DMS79 treated with DMSO at 0.1 percent for 48 hours (cell line): ENCODE data around the gene AP3M1.
"Not testable (repeated sequence)": the region's sequence is repeated elsewhere in the genome, so short reads cannot be mapped to it uniquely, and the experiment has no call there.

ENCODE experiments used
- DNase-seq: peaks from one replicate; lab custom pipeline; 2025; lab: John Stamatoyannopoulos, UW

The AP3M1 gene, protein sequence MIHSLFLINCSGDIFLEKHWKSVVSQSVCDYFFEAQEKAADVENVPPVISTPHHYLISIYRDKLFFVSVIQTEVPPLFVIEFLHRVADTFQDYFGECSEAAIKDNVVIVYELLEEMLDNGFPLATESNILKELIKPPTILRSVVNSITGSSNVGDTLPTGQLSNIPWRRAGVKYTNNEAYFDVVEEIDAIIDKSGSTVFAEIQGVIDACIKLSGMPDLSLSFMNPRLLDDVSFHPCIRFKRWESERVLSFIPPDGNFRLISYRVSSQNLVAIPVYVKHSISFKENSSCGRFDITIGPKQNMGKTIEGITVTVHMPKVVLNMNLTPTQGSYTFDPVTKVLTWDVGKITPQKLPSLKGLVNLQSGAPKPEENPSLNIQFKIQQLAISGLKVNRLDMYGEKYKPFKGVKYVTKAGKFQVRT

DNA sequence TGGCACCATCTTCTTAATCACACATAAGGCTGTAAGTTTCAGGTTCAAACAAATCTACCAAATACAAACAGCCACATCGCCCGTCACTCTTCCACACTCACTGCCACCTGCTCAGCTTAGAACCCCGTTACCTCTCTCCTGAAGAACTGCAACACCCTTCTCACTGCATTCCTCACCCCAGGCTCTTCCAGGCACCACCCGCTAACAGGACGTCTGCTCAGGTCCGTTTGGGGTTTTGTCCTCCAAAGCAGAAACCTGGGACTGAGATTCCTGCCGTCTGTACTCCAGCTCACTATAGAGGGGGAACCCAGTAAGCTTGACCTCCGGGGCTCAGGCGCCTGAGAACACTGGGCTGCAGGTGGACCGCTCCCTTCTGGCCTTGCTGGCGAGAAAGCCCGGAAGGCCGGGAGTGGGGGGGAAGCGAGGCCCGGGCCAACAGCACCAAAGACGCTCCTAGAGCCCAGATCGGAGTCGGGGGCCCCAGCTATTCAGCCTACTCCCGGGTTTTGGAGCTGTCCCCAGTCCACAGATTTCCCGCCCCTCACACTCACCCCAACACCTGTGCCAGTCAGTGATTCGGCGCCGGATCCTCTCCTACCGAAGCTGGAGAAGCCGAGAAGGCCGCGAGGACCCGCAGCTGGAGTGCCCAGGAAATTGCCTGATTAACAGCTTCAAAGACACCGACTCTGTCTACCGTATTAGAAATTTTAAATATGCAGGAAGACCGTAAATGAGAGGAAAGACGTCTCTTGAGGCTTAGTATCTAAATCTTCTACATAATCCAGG, at the start of gene AP3M1:
TSS of gene AP3M1 (minus strand) at position 625 of the 786 bp plus-strand sequence. CDS start 12,449 bp downstream, outside the sequence.
- peak; percentile 17 for DNase-seq

DNA sequence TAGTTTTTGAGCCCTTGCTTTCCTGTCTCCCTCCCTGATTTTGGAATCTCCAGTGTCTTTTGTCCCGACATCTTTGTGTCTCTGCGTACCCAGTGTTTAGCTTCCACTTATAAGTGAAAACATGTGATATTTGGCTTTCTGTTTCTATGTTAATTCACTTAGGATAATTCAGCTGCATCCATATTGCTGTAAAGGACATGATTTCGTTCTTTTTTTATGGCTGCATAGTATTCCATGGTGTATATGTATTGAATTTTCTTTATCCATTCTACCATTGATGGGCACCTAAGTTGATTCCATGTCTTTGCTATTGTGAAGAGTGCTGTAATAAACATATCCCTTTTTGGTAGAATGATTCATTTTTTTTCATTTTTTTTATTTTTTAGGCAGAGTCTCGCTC, 48.7 kb upstream of the AP3M1 start:
- no peak for DNase-seq

DNA sequence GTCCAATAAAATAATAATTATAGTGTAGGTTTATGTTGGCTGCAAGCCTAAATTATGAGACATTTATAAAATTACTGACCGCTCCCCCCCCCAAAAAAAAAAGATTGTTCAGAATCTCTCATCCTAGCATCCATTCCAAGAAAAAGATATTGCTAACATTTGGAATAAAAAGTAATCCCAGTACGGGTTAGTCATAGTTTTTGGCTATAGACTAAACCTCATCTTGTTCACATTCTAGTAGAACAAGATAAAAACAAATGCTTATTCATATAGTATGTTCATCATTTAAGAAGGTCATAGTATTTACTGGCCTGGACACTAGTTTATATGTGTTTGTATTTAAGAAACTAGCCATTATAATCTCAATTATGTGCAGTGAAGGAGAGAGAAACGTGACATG, 44.4 kb upstream of the AP3M1 start:
- no peak for DNase-seq

DNA sequence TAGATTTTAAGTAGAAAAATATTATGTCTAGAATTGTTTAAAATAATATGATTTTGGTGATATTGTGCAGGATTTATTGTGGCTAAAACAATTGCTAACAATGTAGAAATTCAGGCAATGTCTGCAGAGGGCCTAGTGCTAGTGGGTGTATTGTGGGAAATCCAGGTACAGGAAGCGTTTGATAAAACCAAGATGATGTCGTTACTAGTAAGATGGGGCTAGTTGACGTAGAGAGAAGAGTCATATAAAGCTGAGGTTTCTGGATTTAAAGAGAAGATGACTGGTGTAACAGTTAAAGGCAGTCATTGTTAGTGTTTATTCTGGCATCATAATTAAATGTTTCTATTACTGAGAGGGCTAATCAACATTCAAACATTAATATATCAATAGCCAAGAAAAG, 43.9 kb upstream of the AP3M1 start:
- no peak for DNase-seq

DNA sequence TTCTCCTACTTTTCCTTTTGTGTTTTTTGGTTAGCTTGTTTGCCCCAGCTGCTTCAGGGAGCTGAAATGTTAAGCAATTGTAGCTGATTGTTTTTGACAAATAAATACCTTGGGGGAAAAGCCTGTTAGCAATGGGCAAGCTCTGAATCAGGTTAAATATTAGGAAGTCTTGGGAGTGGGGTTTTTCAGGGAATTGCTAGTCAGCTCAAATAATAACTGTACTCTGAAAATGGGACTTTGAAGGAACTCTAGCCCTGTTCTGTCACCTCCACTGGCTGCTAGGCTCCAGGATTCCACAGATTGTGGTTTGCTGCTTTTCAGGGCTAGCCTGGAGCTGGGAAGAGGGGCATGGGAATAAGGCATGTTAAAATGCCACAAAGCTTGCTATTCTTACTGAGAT, 39.9 kb upstream of the AP3M1 start:
- DNase-seq, result no peak

DNA sequence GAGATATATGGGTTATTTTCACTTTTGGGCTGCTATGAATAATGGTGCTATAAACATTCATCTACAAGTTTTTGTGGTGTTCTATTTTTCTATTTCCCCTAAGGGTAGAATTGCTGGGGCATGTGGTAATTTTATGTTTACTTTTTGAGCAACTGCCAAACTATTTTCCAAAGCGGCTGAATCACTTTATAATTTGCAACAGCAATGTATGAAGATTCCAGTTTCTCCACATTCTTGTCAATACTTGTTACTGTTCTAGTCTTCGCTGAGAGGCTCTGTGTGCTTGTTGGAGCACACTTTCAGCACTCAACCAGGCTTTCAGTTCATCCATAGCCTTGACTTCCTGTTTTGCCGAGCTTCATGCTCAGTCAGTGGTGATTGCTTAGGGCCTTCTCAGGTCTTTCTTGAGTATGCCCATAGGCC, 39.4 kb upstream of the AP3M1 start:
- peak; percentile 63 for DNase-seq

DNA sequence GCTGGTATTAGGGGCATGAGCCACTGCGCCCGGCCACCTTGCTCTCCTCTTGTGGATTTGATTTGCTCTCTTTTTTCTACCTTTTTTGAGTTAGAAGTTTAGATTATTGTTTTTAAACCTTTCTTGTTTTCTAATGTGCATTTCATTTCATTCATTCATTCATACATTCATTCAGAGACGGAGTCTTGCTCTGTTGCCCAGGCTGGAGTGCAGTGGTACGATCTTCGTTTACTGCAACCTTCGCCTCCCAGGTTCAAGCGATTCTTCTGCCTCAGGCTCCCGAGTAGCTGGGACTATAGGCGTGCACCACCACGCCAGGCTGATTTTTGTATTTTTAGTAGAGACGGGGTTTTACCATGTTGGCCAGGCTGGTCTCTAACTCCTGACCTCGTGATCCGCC, 38.0 kb upstream of the AP3M1 start:
- not testable (repeated sequence) for DNase-seq

DNA sequence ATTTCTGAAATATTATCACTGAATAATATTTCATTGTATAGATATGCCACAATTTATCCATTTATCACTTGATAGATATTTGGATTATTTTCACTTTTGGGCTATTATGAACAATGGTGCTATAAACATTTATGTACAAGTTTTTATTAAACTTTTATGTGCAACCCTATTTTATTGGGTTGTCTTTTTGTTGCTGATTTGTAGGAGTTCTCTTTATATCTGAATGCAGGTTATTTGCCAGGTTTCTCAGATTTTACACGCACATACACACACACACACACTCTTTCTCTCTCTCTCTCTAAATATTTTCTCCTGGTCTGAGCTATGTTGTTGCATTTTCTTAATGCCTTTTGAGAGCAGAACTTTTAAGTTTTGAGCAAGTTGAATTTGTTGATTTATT, 36.6 kb upstream of the AP3M1 start:
- DNase-seq, result no peak

DNA sequence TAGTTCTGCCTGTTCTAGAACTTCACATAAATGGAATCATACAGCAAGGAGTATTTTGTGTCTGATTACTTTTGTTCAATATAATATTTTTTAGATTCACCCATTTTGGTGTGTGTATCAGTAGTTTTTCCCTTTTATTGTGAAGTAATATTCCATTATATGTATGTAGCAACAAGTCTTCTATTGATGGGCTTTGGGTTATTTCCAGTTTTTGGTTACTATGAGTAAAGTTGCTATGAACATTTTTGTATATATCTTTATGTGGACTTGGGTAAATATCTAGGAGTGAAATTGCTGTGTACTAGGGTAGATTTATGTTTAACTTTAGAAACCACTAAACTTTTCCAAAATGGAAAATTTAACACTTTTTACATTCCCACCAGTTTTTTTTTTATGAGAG, 36.0 kb upstream of the AP3M1 start:
- DNase-seq, result no peak

DNA sequence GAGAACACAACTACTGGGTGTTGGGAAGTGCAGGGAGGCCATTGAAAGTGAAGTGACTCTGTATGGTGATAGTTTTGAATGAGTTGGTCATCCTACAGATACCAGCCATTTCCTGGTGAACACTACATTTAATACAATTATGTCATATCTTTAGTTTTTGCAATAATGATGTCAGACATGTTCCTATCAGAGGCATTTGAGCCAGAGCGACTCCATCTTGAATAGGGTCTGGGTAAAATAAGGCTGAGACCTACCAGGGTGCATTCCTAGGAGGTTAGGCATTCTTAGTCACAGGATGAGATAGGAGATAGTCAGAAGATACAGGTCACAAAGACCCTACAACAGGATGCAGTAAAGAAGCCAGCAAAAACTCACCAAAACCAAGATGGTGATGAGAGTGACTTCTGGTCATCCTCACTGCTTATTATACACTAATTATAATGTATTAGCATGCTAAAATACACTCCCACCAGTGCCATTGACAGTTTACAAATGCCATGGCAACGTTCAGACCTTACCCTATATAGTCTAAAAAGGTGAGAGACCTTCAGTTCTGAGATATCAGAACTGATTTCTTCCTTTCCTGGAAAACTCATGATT, 28.6 kb upstream of the AP3M1 start:
- no peak for DNase-seq

DNA sequence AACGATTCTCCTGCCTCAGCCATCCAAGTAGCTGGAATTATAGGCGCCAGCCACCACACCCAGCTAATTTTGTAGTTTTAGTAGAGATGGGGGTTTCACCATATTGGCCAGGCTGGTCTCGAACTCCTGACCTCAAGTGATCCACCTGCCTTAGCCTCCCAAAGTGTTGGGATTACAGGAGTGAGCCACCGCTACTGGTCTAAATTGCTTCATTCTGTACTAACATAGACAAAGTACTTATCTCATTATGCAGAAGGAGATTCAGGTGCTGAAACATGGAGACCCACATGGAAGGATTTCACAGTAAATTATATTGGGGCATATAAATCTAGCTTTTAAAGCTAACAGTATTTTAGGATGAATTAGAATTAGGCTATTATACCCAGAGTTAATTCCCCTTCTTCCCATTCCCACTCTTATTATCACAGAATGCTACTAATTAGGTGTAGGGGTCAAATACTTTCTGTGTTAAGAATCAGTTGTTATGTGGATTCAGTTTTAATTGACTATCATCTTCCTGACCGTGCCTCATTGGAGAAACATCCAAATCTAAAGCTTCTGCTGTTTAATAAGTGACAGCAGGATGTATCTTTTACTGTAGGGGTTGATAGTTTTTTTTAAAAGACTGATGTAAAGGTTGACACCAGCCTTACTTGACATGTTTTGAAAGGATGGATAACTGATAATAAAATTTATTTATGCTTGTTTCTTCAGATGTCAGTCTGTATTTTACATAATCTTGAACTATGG, 27.6 kb upstream of the AP3M1 start:
- no peak for DNase-seq

DNA sequence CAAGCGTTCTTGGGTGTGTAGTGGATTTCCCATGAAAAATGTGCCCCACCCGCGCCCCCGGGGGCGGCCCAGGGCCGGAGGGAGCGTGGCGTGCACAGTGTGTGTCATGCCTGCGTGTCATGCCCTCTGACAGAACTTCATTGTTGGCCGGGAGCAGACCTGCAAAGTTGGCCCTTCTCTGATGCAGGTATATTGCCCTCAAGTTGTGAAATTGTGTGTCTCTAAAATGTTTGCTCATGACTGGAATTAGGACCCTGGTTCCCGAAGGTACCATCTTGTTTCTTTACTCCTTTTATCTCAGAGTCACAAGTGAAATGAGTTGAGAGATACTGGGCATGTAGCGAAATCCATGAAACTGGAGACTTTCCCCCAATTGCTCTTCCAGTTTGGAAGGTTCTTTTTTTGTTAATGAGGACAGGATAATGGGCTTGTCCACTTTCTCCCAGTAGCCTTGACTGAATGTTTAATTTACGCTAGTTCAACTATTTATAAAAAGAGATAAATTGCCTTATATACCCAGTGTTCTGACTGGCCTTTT, 26.6 kb upstream of the AP3M1 start:
- DNase-seq, result no peak

DNA sequence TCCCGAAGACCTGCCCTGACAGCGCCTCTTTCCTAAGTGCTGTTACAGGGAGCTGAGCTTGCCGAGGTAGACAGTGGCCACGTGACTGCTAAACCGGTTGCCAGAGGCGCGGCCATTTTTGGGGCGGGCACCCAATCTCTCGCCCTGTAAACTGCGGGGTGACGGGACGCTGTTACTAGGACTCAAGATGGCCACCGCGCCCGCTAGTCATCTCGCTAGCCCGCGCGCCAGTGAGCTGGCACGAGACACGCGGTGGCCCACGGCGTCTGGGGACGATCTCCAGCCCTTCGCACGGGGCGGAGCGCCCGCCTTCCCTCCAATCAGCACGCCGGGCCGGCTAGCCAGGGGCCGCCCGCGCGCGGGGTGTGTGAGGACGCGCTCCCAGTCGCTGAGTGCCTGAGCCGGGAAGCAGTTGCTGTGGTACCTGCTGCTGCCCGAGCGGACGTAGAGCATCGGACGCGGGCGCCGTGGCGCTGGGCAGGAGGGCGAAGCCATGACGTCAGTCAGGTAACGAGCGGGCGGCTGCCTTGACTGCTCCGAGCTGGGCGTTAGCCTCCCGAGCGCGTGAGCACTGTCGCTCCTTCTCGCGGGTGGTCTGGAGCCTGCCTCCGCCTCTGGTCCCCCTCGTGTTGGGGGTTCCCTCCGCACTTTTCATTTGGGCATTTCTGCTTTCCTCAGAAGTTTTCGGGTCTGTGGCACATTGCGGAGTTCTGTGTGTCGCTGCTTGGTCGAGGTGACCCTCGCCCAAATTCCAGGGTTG, 25.9 kb upstream of the AP3M1 start:
- peak; percentile 77 for DNase-seq

DNA sequence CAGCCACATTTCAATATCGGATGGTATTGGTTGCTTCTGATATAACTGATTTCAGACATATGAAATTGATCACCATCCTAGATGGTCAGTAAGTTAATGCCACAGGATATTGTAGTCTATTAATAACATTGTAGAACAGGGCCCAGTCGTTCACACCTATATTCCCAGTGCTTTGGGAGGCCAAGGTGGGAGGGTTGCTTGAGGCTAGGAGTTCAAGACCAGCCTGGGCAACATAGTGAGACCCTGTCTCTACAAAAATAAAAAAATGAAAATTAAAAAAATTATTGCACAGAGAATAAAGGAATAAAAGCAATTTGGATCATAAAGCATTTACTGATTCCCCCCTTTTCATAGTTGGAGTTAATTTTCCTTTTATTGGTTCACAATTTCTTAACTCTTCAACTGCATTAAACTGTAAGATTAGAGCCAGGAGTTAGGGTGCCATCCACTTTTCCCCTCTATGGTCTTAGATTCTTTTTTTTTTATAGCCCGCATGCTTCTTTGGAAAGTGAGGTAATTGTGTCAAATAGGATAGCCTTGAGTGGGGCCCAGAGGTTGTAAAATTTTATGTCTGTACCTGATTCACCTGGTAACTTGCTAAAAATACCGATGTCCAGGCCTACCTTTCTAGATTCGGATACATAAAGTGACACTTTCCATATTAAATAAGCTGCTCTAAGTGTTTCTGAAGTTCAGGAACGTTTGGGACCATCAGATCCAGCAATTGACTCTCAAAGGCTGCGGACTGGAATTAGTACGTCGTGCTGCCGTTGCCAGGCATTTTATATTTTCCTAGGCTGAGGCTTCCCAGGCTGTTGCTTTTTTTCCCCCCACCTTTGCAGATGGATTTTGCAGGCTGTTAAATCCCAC, 25.1 kb upstream of the AP3M1 start:
- DNase-seq, result no peak

DNA sequence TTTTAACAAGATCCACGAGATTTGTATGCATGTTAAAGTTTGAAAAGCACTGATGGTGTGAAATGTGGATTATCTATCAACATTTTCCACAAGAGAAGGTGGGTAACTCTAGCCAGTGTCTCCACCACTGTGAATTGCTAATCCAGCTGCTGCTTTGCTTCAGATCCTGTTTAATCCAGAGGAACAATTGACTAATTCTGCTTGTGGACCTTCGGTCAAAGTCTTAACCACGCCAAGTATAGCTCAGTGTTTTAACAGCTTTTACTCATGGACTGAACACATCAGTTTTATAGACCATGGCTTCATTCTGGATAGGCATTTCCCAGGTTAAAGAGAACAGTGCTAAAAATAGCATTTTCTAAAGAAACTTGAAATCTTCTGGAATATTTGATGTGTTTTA, 23.9 kb upstream of the AP3M1 start:
- DNase-seq, result no peak

DNA sequence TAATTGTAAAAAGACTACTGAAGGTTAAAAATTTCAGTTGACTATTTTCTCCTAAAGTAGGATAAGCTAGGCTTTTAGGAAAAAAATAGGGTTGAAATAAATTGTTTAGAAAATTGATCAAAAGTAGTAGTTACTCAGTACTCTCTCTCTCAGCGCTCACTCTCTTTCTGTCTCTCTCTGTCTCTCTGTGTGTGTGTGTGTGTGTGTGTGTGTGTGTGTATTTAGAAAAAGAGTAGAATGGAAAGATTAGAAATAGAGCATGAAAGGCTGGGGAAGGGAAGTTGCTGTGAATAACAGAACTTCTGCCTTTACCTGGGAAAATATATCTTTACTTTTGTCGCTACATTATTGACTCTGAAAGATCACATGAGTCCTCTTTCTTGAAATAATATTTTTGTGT, 21.0 kb upstream of the AP3M1 start:
- no peak for DNase-seq

DNA sequence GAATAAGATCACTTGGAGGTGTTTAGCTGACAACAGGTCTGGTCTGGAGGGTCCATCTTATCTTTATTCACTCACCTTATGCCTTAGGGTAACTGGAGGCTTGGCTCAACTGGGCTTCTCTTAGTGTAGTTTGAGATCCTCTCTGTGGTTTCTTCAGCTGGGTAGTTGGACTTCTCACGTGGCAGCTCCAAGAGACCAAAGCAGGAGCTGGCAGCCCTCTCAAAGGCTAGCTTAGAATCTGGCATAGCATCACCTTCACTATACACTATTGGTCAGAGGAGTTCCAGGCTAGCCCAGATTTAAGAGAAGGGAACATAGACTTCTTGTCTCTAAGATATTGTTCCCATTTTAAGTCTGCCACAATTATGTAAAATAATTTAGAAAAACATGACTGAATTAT, 16.8 kb upstream of the AP3M1 start:
- DNase-seq, result no peak

DNA sequence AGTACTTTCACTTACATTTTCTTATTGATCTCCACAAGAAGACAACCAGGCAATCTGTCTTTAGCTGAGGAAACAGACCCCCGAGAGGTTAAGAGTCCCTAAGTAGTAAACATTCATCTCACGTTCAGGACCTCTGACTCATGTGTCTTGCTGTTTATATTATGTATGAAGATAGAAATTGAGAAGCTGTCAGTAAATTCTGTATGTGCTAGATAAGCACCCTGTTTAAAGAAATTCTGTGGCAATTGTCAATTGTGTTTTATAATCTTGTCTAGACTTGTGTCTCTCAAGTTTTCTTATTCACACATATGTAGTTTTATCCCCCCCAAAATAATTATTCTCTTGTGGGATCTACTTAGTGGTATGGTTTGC, 14.9 kb upstream of the AP3M1 start:
- DNase-seq, result no peak

DNA sequence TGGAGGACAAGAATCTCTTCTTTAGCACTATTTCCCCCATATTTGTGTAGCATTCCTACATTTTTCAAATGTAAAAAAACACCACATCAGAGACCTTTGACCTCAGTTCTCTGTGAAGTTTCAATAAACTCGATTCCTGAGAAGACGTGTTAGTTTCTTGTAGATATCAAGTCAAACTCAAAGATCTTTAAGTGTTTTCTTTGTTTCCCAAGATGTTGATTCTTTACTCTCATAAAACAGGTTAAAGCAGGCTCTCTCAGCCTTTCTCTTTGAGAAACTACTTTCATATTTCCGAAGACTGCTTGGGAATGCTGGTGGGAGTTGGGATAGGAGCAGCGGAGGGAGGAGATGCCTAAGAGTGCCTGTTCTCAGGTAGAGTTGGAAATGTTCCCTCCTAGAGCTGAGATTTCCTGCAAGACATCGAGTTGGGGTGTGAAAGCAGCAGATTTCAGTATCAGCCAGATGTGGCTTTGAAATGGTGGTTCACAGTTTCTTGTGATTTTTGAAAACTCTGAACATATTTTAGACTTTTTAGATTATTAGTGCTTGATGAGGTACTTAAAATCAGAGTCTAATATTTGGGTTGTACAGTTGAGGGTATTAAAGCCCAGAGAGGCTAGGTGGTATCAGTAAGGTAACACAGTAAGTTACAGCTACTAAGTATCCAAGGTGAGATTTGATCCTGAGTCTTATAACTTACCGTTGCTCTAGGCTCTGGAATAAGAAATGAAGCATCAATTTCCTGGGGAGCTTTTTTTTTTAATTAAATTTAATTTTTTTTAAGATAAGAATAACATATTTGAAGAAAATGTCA, 14.3 kb upstream of the AP3M1 start:
- DNase-seq, result no peak
